Esophagus squamous epithelium (tissue), 5 donors: ENCODE data around the gene CEACAM1. TPM values are rescaled to one million over a fixed set of nuclear protein-coding genes. Genes with fewer than 3 reads are reported as not detected.
A peak's percentile ranks its signal among the peaks of the same experiment; 100 is the strongest.

Experiments
- DNase-seq: peaks from one replicate; lab custom pipeline; 2025; lab: John Stamatoyannopoulos, UW
- H3K27ac ChIP-seq, 4 donors: fragments of 200-600 bp; sonication (generic); one replicate each; pipeline ENCODE4 v1.5.1; 2016 to 2019; ENCODE audit warnings: mild to moderate bottlenecking in 1 of 4
- H3K27me3 ChIP-seq, 4 donors: fragments of 200-600 bp; sonication (generic); 1 replicate in 3 of 4; 2 replicates in 1 of 4; pipeline versions ENCODE4 v1.5.1 to v1.6.0; 2017 to 2021; ENCODE audit warnings: antibody characterized with exemption in 1 of 4
- H3K36me3 ChIP-seq, 3 donors: fragments of 200-600 bp; sonication (generic); one replicate each; pipeline ENCODE4 v1.5.1; 2016 to 2019
- H3K4me1 ChIP-seq, 3 donors: fragments of 200-600 bp; sonication (generic); one replicate each; pipeline ENCODE4 v1.5.1; 2017 to 2019
- H3K4me3 ChIP-seq, 4 donors: fragments of 200-600 bp; sonication (generic); 1 replicate in 3 of 4; 2 replicates in 1 of 4; pipeline ENCODE4 v1.5.1; 2016 to 2019; ENCODE audit warnings: mild to moderate bottlenecking in 2 of 4, moderate library complexity in 1 of 4
- H3K9me3 ChIP-seq, 3 donors: fragments of 200-600 bp; sonication (generic); one replicate each; pipeline ENCODE4 v1.5.1; 2016 to 2019
- POLR2A ChIP-seq, 4 donors: fragments of 450-650 bp; IDR thresholded peaks; one replicate each; pipeline ENCODE4 v1.6.1; 2017; ENCODE audit warnings: antibody characterized with exemption in 4 of 4, mild to moderate bottlenecking in 4 of 4, moderate library complexity in 3 of 4
- WGBS, 2 donors: methylation state at CpG; one replicate each; pipeline ENCODE4 v1.1.5; 2018; 5-methylcytosine and 5-hydroxymethylcytosine counted together
- intact Hi-C: fragments of 100-400 bp; cut with DNase I; formaldehyde crosslinking; loops from one replicate; pipeline ENCODE4 v1.15.0; 2022
- total RNA-seq, 4 donors: library from RNA; depleted of rRNA; stranded (reverse); fragments of >200 nt; gene quantifications; one replicate each; pipeline ENCODE4 v1.1.0, GENCODE V29; 2016
- TF ChIP-seq, protein P1 (sequence below), 6 experiments: fragments of 450-650 bp in 4 of 6; fragments of 200-600 bp in 2 of 6; sonication (generic) in 2 of 6; IDR thresholded peaks; one replicate each; pipeline ENCODE4 v1.5.1; 2016 to 2019; ENCODE audit warnings: antibody characterized with exemption in 6 of 6, mild to moderate bottlenecking in 4 of 6, moderate library complexity in 4 of 6
- donor health status: DM: yes; HTN: yes; CAD: no.

The CEACAM1 gene
- total RNA-seq, 4 donors from 2014 or later, result 34.7 to 135 (median 67.3) TPM

DNA sequence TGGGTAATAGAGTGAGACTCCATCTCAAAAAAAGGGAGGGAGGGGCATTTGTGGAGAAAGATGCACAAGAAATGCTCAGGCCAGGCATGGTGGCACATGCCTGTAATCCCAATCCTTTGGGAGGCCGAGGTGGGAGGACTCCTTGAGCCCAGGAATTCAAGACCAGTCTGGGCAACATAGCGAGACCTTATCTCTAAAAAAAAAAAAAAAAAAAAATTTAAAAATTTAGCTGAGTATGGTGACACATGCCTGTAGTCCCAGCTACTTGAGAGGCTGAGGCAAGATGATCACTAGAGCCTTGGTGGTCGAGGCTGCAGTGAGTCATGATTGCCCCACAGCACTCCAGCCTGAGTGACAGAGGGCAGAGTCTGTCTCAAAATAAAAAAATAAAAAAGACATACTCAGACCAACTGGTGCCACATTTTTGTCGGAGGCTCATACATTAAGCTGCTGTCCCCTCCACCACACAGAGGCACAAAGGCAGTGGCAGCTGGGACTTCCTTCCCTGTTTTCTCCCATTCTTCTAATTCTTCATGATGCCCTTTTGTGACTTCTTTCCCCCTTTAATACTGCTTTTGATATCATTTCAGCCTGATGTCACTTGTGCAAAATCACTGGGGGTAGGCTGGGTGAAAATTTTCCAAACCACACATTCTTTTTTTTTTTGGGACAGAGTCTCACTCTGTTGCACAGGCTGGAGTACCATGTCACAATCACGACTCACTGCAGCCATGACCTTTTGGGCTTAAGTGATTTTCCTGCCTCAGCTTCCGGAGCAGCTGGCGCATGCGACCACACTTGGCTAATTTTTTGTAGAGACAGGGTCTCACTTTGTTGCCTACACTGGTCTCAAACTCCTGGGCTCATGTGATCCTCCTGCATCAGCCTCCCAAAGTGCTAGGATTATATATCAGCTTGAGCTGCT is 58.7 kb downstream of the CEACAM1 start:
- intact Hi-C loops, result no loop called here
- Histone ChIP-seq H3K9me3 (no peaks in the 10 kb centered on the region), H3K4me1 (peaks cover 0 to 33% (median 0%) of the 10 kb centered on the region in 3 donors), H3K27ac (no peak overlapping the region), H3K36me3 (no peaks in the 10 kb centered on the region), H3K4me3 (no peak overlapping the region), H3K27me3 (no peaks in the 10 kb centered on the region)
- WGBS, 2 donors, result 48 to 55% methylated on average over 8 of the region's 8 CpGs
- TF ChIP-seq POLR2A (IDR thresholded peaks at IDR 0.05), result no peak
- TF ChIP-seq, protein P1, sequence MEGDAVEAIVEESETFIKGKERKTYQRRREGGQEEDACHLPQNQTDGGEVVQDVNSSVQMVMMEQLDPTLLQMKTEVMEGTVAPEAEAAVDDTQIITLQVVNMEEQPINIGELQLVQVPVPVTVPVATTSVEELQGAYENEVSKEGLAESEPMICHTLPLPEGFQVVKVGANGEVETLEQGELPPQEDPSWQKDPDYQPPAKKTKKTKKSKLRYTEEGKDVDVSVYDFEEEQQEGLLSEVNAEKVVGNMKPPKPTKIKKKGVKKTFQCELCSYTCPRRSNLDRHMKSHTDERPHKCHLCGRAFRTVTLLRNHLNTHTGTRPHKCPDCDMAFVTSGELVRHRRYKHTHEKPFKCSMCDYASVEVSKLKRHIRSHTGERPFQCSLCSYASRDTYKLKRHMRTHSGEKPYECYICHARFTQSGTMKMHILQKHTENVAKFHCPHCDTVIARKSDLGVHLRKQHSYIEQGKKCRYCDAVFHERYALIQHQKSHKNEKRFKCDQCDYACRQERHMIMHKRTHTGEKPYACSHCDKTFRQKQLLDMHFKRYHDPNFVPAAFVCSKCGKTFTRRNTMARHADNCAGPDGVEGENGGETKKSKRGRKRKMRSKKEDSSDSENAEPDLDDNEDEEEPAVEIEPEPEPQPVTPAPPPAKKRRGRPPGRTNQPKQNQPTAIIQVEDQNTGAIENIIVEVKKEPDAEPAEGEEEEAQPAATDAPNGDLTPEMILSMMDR (IDR thresholded peaks at IDR 0.05), result no peak
- DNase-seq, result no peak

DNA sequence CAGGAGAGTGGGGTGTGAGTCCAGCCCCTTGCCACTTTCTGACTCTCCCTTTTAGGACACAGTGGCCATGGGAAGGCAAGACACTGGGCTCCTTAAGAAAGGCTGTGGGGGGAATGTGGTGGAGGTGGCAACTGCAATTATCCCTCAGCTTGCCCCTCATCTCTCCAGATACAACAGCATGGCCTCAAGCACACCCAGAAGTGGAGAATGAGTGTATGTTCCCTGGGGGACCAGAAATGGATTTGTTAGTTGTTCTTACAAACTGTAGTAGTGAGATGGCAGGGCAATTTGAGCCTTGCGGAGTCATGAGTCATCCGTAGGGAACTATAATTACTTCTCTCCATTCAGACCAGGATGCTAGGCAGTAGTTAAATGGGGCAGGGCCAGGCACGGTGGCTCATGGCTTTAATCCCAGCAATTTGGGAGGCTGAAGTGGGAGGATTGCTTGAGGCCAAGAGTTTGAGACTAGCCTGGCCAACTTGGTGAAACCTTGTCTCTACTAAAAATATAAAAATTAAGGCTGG is 59.9 kb downstream of the CEACAM1 start:
- no peak for DNase-seq
- no peak for TF ChIP-seq POLR2A (IDR thresholded peaks at IDR 0.05)
- TF ChIP-seq, protein P1 (IDR thresholded peaks at IDR 0.05), result no peak
- Histone ChIP-seq H3K27me3 (no peaks in the 10 kb centered on the region), H3K27ac (no peak overlapping the region), H3K4me1 (peaks cover 0 to 33% (median 0%) of the 10 kb centered on the region in 3 donors), H3K9me3 (no peaks in the 10 kb centered on the region), H3K4me3 (no peak overlapping the region), H3K36me3 (no peaks in the 10 kb centered on the region)
- intact Hi-C loops, result no loop called here
- 22 to 35% methylated on average over 3 of the region's 3 CpGs for WGBS, 2 donors

DNA sequence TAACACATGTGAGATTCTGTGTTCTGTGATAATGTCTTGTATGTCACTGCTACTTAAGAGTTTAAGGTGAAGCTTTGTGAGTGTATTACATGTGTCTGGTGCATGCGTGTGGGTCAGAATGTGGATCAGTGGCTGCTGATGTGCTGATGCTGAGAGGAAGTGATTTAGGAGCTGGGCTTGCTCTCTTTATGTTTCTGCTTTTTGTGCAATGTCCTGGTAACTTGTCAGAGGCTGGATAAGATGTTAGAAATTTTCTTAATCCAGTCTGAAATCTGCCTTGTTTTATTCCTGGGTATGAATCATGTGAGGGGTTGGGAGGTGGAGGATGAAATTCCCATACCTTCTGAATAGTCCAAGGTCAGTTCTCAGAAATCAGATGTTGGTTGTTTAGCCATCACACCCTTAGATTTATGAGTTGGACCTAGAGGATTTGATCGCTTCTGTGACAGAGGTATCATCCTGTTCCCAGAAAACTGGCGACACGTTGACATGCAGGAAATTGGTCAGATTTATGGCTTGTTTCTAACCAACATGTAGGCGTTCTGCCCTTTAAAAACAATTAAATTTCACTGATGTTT is 61.0 kb downstream of the CEACAM1 start:
- no peaks in the 10 kb centered on the region for H3K27me3 ChIP-seq
- peaks cover 0 to 32% (median 0%) of the 10 kb centered on the region in 3 donors for H3K4me1 ChIP-seq
- intact Hi-C loops, result no loop called here
- no peaks in the 10 kb centered on the region for H3K36me3 ChIP-seq
- WGBS, 2 donors, result 60 to 63% methylated on average over 5 of the region's 5 CpGs
- H3K27ac ChIP-seq, result no peak overlapping the region
- H3K4me3 ChIP-seq, result no peak overlapping the region
- TF ChIP-seq, protein P1 (IDR thresholded peaks at IDR 0.05), result no peak
- no peak for TF ChIP-seq POLR2A (IDR thresholded peaks at IDR 0.05)
- DNase-seq, result no peak
- no peaks in the 10 kb centered on the region for H3K9me3 ChIP-seq

DNA sequence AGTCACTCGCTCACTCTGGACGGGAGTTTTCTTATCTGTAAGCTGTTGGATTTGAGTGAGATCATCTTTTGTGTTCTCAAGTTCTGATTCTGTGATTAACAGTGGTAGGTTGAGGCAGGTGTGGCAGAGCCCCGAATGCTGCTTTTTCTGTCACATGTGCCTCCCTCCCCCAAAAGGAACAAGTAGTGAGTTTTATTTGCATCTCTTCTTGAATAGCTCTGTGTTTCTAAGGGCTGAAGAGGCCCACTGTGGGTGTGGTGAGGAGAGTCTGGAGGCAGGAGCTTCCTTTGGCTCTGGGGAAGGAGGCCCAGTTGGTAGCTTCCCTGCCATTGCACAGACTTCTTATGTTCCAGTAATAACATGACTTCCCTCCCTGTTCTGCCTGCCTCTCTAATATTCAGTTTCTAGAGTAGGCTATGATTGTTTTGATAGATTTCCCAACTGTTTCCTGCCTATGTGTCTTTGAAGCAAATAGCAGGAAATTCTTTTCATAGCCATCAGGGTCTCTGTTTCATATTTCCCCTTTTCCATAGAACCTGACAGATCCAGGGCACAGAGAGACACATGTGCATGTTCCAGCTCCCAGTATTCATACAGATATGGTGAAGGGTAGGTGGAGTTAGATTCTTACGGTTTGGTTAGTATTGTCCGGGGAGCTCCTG is 61.6 kb downstream of the CEACAM1 start:
- Histone ChIP-seq H3K4me1 (peaks cover 0 to 31% (median 0%) of the 10 kb centered on the region in 3 donors), H3K9me3 (no peaks in the 10 kb centered on the region), H3K36me3 (no peaks in the 10 kb centered on the region), H3K4me3 (no peak overlapping the region), H3K27ac (peak overlapping the region in 1 of 4 donors; percentile 1), H3K27me3 (no peaks in the 10 kb centered on the region)
- WGBS, 2 donors, result 59 to 85% methylated on average over 5 of the region's 5 CpGs
- intact Hi-C loops, result no loop called here
- no peak for DNase-seq
- TF ChIP-seq, protein P1 (IDR thresholded peaks at IDR 0.05), result no peak
- no peak for TF ChIP-seq POLR2A (IDR thresholded peaks at IDR 0.05)
